NCI-H748 (cell line): ENCODE measurements around the gene TMCO4.

Experiments
- DNase-seq: peaks from one replicate; lab custom pipeline; 2025; ENCODE audit not compliant: unreplicated experiment; lab: John Stamatoyannopoulos, UW

Gene TMCO4

GRCh38 chr1:19723874-19724273, 75.8 kb downstream of the TMCO4 start:
- no peak for DNase-seq

DNA sequence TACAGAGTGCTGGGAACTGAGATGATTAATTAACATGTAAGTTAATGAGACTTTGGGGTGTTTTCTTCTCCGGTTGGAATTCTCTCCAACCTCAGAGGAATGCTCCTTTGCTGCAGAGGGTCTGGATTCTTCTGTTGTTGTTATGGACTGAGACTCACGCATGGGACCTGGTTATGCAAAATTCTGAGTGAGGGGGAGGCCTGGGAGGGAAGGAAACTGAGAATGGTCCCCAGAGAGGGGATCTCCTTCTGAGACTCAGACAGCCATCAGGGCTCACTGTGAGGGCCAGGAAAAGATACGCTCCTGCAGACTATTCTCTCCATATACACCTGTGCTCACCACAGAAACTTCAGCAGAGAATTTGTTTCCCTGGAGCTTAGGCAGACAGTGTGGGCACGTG, 78.7 kb downstream of the TMCO4 start:
- no peak for DNase-seq

GRCh38 chr1:19720174-19720573, 79.5 kb downstream of the TMCO4 start:
- no peak for DNase-seq

DNA sequence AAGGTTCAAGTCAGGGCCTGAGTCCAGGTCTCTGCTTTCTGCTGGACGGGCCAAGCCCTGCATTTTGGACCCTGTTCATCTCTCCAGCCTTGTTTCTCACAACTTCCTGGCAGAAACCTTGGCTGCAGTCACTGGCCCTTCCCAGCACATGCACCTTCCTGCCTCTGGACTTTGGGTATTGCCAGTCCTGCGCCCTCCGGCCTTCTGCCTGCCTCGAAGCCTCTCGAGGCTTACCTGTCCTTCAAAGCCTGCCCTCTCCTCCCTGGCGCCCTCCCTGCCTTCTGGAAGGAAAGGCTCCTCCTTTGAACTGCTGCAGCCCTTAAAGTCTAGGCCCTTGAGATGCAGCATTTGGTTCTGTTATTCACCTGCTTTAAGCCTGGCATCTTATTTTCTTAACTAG, 82.2 kb downstream of the TMCO4 start:
- DNase-seq: no peak

DNA sequence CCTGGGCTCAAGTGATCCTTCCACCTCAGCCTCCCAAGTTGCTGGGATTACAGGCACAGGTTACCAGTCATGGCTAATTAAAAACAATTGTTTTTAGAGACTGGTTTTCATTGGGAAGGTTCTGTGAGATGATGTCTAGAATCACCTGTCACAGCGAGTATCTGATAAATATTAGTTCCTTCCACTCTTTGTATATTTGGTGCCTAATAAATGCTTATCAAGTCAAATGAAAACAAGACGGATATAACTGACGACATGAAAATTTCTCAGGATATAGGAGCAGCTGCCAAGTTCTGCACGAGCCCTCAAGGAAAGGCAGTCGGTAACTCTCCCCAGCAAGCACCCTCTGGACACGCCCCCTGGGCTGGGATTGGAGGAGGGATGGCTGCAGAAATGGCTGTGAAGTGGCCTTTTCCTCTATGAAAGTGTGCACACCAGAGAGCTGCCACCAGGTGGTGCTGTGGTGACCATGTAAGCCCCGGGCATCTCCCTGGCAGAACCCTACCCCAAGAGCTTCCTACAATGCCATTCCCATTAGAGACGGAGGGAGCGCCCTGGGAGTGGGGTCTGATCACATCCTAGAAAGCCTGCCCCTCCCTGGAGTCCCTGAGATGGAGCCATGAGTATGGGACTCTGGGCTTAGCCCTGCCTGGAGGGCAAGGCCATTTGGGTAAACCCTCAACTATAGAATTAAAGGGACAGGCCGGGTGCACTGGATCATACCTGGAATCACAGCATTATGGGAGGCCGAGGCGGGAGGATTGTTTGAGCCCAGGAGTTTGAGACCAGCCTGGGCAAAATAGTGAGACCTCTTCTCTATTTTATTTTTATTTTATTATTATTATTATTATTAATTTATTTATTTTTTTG, 84.1 kb downstream of the TMCO4 start:
- peak; percentile 93 for DNase-seq

- no peak for DNase-seq
Observed at GRCh38 chr1:19712928-19713327, 86.8 kb downstream of the TMCO4 start.

GRCh38 chr1:19710825-19711611, 88.7 kb downstream of the TMCO4 start:
- no peak for DNase-seq

DNA sequence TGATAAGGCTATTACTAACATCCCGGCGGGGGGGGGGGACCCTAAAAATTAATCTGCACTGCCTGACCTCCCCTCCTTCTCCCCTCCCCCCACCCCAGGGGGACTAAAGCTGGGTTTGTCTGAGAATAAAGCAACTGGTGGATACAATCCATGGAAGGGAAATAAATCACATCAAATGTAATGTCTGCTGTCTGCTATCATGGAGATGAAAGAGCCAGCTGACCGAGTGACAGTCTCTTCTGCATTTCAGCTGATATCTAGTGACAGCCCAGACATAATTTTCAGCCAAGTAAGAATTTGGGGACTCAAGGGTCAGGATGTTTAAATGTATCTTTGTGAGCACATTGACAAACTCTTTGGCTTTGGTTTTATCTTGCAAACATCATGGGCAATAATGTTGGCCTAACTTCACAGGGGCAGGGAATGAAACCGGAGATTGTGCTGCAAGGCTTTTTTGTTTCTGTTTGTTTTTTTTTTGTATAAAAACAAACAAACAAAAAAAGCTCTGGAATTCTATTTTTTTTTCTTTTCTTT, 90.4 kb downstream of the TMCO4 start:
- no peak for DNase-seq

DNA sequence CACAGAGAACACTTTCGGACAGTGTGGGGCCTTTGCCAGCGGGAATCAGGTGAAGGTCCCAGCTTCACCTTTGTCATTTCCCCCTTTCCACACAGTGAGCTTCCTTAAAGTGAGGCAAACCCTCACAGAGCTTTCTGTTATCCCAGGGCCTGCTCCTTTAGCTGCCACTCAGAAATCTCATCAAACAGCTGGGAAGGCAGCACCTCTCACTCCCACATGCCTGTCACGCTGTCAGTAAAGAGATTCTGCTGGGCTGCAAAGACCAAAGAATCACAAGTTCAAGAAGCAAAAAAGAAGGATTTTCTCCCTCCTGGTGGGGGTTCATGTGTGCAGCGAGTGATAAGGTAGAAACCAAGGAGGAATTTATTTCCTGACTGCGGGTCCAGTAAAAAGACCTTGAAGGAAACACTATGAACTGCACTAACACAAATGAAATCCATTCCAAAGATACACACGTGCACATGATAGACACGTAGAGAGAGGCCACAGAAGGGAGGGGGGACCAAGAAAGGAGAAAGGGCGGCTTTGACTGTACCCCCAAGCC, 91.1 kb downstream of the TMCO4 start:
- no peak for DNase-seq

DNA sequence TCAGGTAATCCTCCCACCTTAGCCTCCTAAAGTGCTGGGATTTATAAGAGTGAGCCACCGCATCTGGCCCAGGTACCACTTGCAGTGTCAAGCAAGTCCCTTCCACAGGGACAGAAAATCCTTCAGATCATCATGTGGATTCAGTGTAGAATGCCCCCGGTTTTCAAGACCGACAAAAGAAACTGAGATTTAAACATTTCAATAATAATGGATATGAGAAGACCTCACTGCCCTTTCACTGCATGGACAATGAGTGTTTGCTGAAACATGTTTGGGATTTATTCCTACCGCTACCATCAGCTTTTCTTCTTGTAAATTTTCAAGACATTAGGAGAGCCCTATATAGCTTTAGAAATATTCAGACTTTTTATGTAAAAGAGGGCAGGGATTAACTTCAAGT, 93.6 kb downstream of the TMCO4 start:
- DNase-seq: no peak

GRCh38 chr1:19705464-19705863, 94.3 kb downstream of the TMCO4 start:
- DNase-seq: no peak

DNA sequence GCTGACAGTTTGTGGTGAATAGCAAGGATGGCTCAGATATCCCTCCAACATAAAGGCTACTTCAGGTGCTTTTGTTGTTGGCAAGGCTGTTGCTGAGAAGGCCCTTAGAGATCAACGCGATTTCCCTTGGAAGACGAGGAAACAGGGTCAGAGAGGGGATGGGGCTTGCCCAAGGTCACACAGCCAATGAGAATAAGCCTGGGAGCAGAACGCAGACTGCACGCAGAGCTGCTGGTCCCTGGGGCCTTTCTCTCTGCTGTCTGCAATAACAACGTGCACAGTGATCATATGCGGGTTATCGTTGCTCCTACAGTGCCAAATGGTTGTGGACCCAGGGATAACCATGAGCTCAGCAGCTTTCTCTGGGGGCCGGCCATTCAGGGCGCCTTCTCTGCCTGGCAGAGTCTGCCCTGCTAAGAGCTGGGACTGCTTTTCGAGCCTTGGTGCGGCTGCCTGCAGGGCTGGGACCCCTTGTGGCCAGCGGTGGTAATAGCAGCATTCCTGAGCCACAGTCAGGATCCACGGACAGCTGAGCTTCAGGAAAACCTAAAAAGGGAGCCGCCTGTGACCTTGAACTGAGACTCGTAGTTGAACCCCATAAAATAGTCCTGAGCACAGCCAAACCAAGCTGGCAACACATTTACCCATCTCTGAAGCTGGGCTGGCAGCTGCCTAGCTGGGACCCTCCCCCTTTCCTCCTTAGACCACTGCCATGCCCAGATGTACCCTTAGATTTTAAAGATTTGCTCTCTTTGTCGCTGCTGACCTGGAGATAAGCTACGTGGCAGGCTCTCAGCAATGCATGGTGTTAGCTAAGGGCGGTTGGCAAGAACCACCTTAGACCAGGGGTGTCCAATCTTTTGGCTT, 95.2 kb downstream of the TMCO4 start:
- peak; percentile 54 for DNase-seq

DNA sequence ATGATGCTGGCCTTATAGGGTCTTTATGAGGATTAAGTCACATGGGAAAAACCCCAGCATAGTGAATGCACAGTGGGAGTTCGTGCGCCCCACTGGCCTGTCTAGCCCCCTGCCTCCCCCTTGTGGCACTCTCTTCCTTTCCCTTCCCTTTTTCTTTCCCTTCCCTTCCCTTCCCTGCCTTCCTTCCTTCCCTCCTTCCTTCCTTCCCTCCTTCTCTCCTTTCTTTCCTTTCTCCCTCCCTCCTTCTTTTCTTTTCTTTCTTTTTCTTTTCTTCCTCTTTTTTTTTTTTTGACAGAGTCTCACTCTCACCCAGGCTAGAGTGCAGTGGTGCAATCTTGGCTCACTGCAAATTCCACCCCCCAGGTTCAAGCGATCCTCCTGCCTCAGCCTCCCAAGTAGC, 96.4 kb downstream of the TMCO4 start:
- no peak for DNase-seq

- no peak for DNase-seq
Observed at GRCh38 chr1:19700079-19700777, 99.5 kb downstream of the TMCO4 start.

GRCh38 chr1:19698181-19698580, 101.5 kb downstream of the TMCO4 start:
- DNase-seq: no peak

DNA sequence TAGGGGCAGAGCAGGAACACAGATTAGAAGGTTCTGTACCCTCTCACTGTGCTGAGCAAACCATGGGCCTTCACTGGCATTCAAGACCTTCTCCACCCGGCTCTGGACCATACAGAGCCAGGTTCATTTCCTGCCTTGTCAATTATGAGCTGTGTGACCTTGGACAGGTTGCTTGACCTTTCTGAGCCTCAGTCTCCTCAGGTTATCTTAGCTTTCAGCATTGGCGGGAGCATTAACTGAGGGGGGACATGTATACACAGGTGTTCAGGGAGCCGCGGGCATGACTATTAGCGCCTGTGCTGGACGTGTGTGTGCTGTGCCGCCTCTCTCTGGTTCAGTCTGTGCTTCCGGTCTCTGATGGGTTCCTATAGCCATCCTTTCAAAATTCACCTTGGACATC, 102.9 kb downstream of the TMCO4 start:
- DNase-seq: no peak

- no peak for DNase-seq
Observed at GRCh38 chr1:19695772-19696171, 103.9 kb downstream of the TMCO4 start.

GRCh38 chr1:19694298-19694697, 105.4 kb downstream of the TMCO4 start:
- DNase-seq: no peak

- no peak for DNase-seq
Observed at GRCh38 chr1:19690342-19690741, 109.4 kb downstream of the TMCO4 start.

DNA sequence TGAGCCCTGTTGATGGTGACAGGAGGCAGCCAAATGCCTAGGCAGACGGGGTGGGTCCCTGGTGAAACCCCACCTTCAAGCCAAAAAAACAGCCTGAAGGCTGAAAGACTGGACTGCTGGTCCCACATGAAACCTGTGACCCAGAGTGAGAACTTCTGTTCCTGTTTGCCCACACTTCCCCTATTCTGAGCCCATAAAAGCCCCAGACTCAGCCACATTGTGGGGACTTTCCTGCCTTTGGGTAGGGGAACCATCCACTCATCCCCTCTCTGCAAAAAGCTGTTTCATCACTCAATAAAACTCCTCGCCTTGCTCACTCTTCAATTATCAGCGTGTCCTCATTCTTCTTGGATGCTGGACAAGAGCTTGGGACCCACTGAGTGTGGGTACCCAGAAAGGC, 109.9 kb downstream of the TMCO4 start:
- DNase-seq: no peak
